GM19452 (cell line): ENCODE data around the gene TRAPPC11.

Experiments
- ATAC-seq: cut with Tn5 transposase; IDR thresholded peaks from one replicate; pipeline ENCODE4 v1.9.1; 2021; ENCODE audit not compliant: unreplicated experiment

Gene TRAPPC11

DNA sequence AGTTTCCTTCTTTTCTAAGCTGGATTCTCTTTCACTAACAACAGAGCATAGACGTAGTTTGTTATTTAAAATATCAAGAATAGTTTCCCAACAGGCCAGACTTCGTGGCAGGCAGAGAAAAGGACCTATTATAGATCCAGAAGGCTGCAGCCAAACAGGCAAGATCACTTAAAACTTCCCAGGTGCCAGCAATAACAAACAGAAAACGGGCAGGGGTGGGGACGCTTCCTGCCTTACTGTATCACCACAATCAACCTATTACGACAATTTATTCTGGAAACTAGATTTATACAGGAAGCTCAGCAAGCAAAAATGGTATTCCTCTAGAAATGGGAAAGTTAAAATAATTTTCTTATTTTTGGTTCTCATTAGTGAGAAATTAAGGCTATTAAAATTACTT lies 22.2 kb upstream of the TRAPPC11 start:
- ATAC-seq: no peak

DNA sequence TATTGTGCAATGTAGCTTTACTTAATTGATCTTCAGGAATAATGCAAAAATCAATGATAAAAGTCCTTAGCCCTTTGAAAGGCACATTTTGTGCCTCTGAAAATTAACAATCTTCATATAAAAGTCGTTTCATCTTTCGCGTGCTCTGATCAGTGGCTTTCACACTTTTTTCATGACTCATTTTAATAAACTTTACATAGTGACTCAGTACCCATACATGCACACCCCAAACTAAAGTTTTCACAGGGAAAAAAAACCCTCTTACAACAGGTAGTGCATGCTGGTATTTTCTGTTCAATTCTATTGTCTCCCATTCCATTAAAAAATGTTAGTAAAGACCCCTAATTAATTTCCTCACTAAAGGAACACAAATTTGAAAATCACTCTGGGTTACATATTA lies 21.6 kb upstream of the TRAPPC11 start:
- no peak for ATAC-seq

DNA sequence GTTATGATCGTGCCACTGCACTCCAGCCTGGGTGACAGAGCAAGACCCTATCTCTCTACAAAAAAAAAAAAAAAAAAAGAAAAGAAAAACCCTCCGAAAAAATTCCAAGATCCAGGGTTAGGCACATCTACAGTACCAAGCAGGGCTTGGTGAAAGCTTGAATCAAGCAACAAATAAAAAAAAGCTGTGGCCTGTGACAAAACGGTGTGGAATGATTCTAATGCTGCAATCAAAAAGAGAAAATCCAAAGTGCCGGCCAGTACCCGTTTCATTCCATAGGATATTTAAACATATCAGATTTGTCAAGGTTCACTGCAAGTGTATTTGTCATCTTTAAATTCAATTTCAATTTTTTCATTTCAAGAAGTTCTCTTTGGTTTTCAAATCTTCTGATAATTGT lies 20.7 kb upstream of the TRAPPC11 start:
- no peak for ATAC-seq

DNA sequence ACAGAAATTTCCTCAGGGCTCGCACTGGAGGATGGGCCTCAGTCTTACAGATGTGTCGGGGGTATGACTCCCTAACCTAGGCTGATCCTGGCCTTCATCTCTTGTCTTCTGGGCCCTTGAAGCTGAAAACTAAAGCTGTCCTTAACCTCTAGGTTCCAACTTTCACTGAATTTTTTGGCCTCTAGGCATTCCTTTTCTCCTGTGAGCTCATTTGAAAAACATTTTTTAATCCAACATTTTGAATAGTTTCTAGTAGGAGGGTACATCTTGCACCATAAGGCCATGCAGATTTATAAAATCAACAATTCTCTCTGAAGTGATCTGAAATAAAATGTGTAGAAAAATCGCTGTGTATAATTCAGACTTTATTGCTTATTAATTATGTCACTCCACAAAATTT lies 19.8 kb upstream of the TRAPPC11 start:
- ATAC-seq: no peak

DNA sequence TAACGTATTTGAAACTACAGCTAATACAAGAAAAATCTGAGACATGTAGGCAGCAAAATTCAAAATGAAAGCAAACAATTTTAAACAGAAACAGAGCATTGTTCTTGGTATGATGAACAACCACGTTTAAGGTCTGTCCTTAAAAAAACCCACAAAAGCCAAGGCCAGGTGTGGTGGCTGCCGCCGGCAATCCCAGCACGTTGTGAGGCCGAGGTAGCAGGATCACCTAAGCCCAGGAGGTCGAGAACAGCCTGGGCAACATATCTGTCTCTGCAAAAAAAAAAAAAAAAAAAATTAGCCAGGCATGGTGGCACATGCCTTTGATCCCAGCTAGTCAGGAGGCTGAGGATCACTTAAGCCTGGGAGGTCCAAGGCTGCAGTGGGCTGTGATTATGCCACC lies 13.8 kb upstream of the TRAPPC11 start:
- no peak for ATAC-seq

DNA sequence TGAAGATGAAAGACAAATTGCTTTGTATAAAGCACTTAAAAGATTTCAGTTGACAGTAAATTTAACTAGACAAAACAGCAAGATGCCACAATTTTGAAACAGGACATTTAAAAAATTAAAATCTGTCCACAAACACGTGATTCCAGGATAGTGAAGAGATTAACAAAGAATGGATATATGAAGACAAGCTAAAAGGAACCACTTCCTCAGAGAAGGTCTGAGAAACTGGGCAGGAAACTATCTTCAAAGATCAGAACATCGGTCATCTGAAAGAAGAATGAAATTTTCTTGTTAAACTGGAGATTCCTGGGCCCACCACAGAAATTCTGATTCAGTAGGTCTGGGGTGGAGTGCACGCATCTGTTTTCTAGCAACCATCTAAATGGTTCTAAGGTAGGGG lies 1.5 kb upstream of the TRAPPC11 start:
- no peak for ATAC-seq

DNA sequence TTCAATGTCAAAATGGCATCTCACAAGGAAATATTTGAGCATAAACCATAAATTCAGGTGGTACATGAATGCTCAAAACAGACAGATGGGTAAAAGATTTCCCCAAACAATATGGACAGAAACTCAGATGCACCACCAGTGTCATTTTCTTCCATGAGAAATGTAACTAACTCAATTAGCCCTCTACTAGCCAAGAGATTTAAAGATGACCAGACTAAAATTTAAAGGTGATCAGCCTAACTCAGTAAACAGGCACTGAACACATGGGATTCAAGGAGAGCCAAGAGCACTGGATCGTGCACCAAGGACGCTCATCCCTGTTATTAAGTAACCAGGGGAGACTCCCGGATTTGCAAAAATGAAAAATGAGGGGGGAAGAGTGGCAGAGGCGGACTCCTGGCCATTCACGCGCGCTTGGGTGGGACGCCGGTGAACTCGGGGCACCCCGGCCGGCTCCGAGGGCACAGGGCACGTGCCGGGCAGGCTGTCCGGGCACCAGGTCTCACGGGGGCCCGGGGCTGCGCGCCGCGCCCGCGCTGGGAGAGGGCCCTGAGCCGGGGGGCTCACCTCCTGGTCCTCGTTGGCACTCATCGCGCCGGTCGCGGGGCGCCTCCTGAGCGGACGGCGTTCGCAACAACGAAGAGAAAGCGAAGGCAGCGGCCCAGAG lies 598 bp upstream of the TRAPPC11 start:
- ATAC-seq: peak; percentile 38

DNA sequence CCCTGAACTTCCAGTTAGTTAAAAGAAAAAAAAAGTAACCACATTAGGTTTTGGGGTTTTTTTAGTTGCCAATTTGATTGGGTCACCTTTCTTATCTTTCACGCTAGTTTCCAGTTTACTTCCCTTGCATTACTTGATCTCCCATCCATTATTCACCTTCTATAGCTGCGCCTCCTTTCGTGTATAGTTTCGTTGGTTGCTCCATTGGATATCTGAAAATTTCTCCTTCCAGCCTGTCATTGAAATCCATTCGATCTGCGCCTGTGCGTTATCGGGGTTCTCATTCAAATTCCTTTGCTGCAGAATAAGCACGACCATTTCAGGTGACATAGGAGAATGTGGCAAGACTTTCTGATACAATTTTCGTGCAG lies 764 bp downstream of the TRAPPC11 start:
- no peak for ATAC-seq

DNA sequence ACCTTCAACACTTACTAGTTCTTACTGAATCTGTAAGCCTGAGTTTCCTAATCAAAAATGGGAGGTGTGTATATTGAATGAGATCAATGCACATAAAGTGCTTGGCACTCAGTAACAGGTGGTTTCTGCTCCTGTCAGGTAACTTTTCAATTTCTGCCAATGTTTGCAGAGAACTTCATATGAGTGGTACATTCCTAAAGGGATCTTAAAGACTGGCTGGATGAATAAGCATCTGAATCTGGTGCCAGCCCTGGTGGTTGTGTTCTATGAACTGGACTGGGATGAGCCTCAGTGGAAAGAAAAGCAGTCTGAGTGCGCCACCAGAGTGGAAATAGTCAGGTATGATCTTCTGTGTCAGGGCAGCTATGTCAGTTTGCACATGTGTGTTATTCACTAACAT lies 7.0 kb downstream of the TRAPPC11 start:
- no peak for ATAC-seq

DNA sequence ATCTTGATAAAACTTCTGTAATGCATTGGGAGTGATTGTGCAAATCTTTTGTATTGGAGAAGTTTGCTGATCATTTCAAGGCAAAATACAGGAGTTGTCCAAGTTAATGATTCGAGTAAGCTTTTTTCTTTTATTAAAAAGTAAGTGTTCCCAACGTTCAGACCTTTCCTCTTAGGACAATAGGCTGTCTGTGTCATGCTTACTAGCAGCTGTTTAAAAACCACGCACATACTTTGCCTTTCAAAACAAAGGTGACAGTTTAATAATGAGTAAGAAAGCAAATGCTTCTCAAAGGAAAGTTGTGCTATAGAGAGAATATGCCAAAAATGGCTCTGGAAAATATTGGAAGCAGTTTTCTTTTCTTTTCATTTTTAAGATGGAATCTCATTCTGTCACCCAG lies 11.2 kb downstream of the TRAPPC11 start:
- ATAC-seq: no peak

DNA sequence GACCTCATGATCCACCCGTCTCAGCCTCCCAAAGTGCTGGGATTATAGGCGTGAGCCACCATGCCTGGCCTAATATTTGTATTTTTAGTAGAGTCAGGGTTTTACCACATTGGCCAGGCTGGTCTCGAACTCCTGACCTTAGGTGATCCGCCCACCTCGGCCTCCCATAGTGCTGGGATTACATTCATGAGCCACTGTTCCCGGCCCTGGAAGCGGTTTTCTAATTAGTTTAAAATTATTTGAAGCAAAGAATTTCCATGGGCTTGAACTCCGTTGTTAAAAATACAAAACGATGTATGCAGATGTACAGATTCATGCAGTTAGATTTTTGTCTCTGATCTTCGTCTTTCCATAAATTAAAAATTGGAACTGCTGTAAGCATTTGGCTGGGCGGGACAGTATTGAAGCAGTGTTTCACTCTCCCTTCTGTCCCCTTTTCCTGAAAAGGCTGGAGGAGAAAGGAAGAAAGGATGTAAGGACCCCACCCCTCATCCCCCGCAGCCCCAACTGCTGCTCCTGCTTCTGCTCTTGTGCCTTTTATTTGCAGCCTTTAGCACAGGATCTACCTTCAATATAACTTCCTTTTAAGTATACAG lies 12.0 kb downstream of the TRAPPC11 start:
- no peak for ATAC-seq

DNA sequence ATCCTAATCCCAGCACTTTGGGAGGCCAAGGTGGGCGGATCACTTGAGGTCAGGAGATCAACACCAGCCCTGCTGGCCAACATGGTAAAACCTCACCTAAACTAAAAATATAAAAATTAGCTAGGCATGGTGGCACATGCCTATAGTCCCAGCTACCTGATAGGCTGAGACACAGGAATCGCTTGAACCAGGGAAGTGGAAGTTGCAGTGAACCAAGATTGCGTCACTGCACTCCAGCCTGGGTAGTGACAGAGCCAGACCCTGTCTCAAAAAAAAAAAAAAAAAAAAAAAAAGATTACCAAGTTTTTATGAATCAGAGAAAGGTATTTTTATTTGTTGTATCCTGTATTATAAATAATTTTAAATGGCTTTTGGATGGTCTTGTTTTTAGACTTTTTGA lies 15.1 kb downstream of the TRAPPC11 start:
- no peak for ATAC-seq

DNA sequence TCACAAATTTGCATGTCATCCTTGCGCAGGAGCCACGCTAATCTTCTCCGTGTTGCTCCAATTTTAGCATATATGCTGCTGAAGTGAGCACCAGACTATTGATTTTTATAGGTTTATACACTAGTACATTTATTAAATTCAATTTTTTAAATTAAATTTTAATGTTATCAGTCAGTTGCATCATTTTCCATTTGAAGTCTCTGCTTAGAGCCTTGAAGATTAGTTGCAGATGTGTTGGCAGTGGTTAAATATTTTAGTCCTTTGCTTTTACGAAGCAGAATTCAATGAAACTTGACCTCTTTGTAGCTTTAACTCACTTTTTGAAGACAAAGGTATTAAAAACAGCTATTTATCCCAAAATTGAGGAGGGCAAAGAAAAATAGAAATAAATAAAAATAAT lies 16.5 kb downstream of the TRAPPC11 start:
- ATAC-seq: no peak

DNA sequence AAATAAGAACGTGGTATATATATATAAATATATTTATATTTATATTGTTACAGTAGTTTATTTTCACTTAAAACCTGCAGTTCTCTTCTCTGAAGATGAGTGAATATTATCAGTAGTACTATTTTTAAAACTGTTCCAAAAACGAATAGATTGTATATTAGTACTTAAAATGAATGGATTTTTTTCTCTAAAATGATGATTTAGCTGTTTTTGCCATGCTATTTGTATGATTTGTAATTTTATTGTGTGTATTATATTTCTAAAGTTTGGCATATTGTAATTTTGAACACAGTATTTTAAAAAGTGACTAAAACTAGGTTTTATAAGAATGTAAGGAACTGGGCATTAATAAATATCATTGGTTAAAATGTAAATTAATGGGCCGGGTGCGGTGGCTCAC lies 22.0 kb downstream of the TRAPPC11 start:
- no peak for ATAC-seq

DNA sequence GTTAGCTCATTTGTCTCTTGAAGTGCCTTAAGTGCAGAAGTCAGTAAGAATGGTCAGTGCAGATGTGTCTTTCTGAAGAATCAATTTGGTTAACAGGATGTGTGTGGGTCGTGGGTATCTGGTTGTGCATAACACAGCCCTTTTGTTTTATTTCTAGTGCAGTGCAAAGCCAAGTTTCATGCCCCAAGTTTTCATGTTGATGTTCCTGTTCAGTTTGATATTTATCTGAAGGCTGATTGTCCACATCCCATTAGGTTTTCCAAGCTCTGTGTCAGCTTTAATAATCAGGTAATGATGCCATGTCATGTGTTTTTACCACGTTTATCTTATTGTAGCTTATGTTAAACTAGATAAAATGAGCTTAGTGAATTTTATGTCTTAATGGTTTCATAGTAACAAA lies 27.4 kb downstream of the TRAPPC11 start:
- ATAC-seq: no peak

DNA sequence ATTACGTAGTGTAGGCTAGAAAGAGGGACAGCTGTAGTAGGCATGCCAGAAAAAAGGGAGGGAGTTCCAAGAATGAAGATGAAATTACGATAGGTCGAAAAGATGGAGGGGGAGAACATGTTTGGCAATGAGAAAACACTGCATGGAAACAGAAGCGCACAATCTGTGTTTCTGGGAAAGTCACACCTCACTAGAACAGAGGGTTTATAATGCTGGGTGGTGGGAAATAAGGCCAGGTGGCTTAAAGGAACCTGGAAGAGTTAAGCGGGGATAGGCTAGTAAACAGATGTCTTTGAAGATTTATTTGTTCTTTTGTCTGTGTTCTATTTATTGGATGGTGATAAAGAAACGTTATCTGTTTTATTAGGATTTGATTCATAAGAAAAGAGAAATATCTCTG lies 29.1 kb downstream of the TRAPPC11 start:
- ATAC-seq: no peak

DNA sequence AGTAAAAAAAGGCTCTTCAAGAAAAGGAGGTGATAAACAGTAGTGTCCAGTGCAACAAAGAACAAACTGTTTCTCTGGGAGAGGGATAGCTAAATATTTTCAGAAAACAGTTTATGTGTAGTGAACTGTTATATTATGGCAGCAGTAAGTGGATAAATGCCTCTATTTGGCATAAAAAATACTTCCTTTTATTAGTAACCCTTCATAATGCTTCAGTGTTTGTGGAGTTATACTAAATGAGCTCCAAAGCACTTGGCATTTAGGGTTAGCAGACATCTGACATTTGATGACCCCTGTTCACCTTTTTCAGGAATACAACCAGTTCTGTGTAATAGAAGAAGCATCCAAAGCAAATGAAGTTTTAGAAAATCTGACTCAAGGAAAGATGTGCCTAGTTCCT lies 31.9 kb downstream of the TRAPPC11 start:
- no peak for ATAC-seq

DNA sequence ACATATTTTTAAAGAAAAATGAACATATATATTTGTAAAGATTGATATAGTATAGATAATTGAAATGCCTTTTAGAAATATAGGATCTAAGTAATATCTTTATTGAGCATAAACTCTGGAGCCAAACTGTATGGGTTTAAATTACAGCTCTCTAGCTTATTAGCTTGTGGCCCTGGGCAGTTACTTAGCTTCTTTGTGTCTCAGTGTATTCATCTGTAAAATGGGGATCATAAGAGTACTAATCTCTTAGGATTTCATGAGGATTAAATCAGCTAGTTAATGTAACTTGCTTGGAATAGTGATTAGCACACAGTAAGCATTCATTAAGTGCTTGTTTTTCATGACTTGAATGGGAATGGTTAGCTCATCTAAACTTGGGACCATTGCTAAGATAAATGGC lies 32.8 kb downstream of the TRAPPC11 start:
- ATAC-seq: no peak

DNA sequence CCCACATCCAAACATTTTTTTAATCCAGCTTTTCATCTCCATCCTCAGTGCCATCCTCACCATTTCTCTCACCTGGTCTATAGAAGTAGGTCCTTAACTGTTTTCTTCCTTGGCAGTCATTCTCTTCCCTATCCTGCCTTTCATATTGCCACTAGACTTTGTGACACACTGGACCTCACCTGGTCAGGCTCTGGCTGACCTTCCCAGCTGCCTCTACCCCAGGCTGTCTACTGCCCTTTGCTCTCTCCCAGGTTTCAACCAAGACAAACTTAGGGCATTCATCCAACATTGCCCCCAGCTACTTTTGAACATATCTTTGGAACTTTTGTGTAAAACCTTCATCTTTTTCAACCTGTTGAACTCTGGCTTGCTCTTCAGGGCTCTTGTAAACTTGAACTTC lies 39.8 kb downstream of the TRAPPC11 start:
- no peak for ATAC-seq

DNA sequence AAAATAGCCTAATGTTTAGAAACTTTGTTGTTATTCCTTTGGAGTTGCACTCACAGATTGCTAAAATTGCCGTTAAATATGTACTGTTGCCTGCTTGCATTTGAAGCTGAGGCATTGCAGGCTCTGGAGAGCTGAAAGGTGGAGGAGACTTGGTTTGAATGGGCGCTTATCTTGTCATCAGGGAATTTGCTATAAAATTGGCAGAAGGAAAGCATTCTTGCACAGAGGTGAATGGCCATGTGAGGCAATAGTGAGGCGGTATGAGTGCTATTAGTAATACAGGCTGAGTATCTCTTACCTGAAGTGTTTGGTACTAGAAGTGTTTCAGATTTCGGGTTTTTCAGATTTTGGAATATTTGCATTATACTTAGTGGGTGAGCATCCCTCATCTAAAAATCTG lies 41.3 kb downstream of the TRAPPC11 start:
- no peak for ATAC-seq

DNA sequence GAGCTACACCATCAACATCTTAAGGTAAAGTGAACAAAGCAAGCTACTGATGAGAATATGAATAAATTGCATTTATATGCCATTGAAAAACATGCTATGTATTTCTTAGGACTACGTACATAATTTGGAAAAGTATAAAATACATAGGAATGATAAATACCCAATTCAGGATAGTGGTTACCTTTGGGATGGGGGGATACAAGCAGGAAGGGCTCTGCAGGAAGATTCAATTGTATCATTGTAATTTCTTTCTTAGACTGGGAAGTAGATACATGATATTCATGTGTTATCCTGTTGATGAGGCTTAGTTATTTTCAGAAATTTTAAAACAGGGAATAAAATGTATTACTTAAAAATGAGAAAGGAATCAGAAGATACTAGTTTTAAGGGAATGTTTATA lies 43.4 kb downstream of the TRAPPC11 start:
- no peak for ATAC-seq

DNA sequence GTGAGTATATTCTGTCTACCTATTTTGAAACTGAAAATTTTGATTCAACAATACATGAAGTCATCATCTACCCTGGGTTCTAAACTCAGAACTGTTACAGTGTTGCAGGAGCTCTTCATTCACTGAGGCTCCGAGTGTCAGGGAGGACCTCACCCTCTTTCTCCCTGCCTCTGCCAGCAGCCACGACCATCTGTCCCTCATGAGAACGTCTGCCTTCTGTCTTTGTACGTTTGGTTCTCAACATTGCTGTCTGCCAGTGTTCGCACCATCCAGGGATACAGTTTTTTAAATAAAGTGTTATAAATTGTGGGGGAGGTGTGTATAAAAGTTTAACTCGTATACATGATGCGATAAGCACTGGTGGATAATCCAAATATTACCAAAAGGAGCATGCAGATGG lies 55.5 kb downstream of the TRAPPC11 start:
- ATAC-seq: no peak

DNA sequence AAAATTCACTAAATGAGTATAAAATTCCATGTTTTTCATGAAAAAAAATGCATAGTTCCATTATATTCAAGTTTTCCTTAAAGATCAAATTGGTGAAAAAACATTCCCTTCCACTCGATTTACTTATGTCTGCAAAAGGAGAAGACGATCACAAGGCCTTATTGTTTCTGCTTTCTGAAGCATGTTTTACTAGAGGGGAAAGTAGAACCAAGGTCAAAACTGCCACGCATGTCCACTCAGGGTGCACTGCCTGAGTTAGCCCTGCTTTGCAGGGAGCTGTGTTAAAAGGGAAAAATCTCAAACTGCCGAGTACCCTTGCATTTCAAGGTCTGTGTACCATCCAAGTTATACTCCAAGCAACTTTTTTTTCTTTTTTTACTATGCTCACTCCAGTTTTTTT lies 57.2 kb downstream of the TRAPPC11 start:
- no peak for ATAC-seq
